ENCODE results near the gene CTSD. TPM values are rescaled to one million over a fixed set of nuclear protein-coding genes. Genes with fewer than 3 reads are reported as not detected.

Gene CTSD
- total RNA-seq, 1 experiment from 2014 or later = 127 TPM

DNA sequence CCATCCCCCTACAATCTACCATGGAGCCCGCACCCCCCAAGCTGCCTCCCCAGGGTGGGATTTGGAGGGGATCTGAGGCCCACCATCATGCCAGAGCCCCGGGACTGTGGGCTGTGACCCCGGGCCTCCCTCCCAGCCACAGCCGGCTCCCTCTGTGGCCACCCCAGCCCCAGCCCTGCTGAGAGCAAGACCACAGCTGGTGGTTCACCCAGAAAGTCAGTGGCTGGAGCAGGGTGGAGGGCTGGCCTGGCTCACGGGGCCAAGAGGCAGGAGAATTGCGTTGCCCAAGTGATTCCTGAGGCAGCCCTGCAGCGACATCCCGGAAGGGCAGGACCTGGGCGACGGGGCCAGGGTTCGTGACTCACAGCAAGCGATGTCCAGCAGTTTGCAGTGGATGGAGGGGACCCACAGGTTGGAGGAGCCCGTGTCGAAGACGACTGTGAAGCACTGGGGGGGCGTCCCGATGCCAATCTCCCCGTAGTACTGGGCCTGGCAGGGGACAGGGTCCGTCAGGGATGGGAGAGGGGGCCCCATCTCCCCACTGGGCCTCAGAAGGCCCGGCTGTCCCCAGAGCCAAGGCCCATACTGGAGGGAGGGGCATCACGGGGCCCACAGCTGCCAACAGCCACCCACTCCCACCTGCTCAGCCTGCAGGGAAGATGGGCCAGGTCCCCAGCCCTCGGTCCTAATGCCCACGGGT is 4.4 kb downstream of the CTSD start:
- no TSS peak for BruUV-seq (replicated peaks)
- Histone ChIP-seq H2AFZ (ENCODE audit: low read depth, low read length, poor library complexity, severe bottlenecking) (no peak overlapping the region), H3K9me2 (ENCODE audit: insufficient read depth) (no peaks in the 10 kb centered on the region), H3K27me3 (ENCODE audit: insufficient read depth, low read length) (no peaks in the 10 kb centered on the region), H3K4me1 (ENCODE audit: control insufficient read depth in 1 of 2, insufficient read depth in 2 of 2, low read length in 2 of 2) (peaks cover 10 to 30% of the 10 kb centered on the region in 2 experiments; a peak in 3 of 4 replicates), H3K79me2 (ENCODE audit: insufficient read depth, low read length) (peaks cover 17% of the 10 kb centered on the region; the same call in 1 of the 2 replicates), H3K4me3 (replicated peaks in 1 of 2; ENCODE audit: low read depth in 1 of 2, low read length in 2 of 2) (no peak overlapping the region), H3K4me2 (ENCODE audit: low read length) (no peak overlapping the region), H3K36me3 (ENCODE audit: control insufficient read depth in 1 of 2, insufficient read depth in 2 of 2, low read length in 2 of 2) (no peaks in the 10 kb centered on the region; a peak in 1 of 4 replicates), H3K27ac (ENCODE audit: low read depth, low read length) (no peak overlapping the region), H3K9me3 (ENCODE audit: control insufficient read depth in 1 of 2, insufficient read depth in 1 of 2, low read depth in 1 of 2, low read length in 2 of 2) (no peaks in the 10 kb centered on the region), H3K9ac (ENCODE audit: low read length) (no peak overlapping the region), H4K20me1 (ENCODE audit: insufficient read depth) (no peaks in the 10 kb centered on the region)
- intact Hi-C loops (cut with micrococcal nuclease) = no loop called here
- no peak for TF ChIP-seq CBX3 (IDR thresholded peaks at IDR 0.05; ENCODE audit: low read depth)
- TF ChIP-seq SP1 (IDR thresholded peaks at IDR 0.05; ENCODE audit: low read depth) = no peak
- no peak for TF ChIP-seq POLR2A (IDR thresholded peaks at IDR 0.05; ENCODE audit: borderline replicate concordance, extremely low read depth, insufficient read depth, insufficient read length)
- TF ChIP-seq POLR2AphosphoS5 (IDR thresholded peaks at IDR 0.05; ENCODE audit: low read depth, low read length) = no peak
- no peak for TF ChIP-seq SRF (IDR thresholded peaks at IDR 0.05; ENCODE audit: low read depth)
- TF ChIP-seq ZNF274 (IDR thresholded peaks at IDR 0.05; ENCODE audit: low read depth, low read length) = no peak
- TF ChIP-seq, protein P1, sequence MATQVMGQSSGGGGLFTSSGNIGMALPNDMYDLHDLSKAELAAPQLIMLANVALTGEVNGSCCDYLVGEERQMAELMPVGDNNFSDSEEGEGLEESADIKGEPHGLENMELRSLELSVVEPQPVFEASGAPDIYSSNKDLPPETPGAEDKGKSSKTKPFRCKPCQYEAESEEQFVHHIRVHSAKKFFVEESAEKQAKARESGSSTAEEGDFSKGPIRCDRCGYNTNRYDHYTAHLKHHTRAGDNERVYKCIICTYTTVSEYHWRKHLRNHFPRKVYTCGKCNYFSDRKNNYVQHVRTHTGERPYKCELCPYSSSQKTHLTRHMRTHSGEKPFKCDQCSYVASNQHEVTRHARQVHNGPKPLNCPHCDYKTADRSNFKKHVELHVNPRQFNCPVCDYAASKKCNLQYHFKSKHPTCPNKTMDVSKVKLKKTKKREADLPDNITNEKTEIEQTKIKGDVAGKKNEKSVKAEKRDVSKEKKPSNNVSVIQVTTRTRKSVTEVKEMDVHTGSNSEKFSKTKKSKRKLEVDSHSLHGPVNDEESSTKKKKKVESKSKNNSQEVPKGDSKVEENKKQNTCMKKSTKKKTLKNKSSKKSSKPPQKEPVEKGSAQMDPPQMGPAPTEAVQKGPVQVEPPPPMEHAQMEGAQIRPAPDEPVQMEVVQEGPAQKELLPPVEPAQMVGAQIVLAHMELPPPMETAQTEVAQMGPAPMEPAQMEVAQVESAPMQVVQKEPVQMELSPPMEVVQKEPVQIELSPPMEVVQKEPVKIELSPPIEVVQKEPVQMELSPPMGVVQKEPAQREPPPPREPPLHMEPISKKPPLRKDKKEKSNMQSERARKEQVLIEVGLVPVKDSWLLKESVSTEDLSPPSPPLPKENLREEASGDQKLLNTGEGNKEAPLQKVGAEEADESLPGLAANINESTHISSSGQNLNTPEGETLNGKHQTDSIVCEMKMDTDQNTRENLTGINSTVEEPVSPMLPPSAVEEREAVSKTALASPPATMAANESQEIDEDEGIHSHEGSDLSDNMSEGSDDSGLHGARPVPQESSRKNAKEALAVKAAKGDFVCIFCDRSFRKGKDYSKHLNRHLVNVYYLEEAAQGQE (IDR thresholded peaks at IDR 0.05; ENCODE audit: low read depth) = no peak
- no peak for TF ChIP-seq SIN3A (IDR thresholded peaks at IDR 0.05; ENCODE audit: low read depth)
- no peak for TF ChIP-seq ZBTB33 (IDR thresholded peaks at IDR 0.05; ENCODE audit: extremely low read depth, insufficient replicate concordance, low read length)
- no peak for TF ChIP-seq MAX (IDR thresholded peaks at IDR 0.05)
- TF ChIP-seq ZFX (IDR thresholded peaks at IDR 0.05) = no peak
- TF ChIP-seq YY1 (IDR thresholded peaks at IDR 0.05; ENCODE audit: extremely low read depth, insufficient replicate concordance, low read depth, low read length) = no peak
- no peak for TF ChIP-seq JUND (IDR thresholded peaks at IDR 0.05)
- no peak for TF ChIP-seq EZH2phosphoT487 (IDR thresholded peaks at IDR 0.05; ENCODE audit: borderline replicate concordance)
- TF ChIP-seq ELF1 (IDR thresholded peaks at IDR 0.05; ENCODE audit: borderline replicate concordance, low read depth) = no peak
- no peak for TF ChIP-seq ATF3 (IDR thresholded peaks at IDR 0.05)
- RAD21 ChIA-PET (ENCODE audit: low non-redundant PET in 1 of 2, low total read pairs in 2 of 2, uncharacterized antibody in 2 of 2, unreplicated experiment in 2 of 2) = no interaction called here
- no peak for DNase-seq (ENCODE audit: low read depth, low spot score)
- ATAC-seq = no peak
- POLR2A ChIA-PET = no interaction called here
- CTCF ChIA-PET = no interaction called here

Measured in HCT116 (cell line).